BE2C (cell line): ENCODE measurements around the gene ZNF655. TPM values are rescaled to one million over a fixed set of nuclear protein-coding genes. Genes with fewer than 3 reads are reported as not detected.

Experiments used
- DNase-seq: peaks from one replicate; pipeline ENCODE4 v3.0.0-alpha.2; 2020
- H3K27me3 ChIP-seq: fragments of 250-450 bp; sonication (Bioruptor Pico); 2 replicates; pipeline ENCODE4 v1.5.1; 2020; ENCODE audit warnings: mild to moderate bottlenecking
- H3K36me3 ChIP-seq: fragments of 250-450 bp; sonication (Bioruptor Pico); 2 replicates; pipeline ENCODE4 v1.5.1; 2020; ENCODE audit warnings: mild to moderate bottlenecking
- H3K4me1 ChIP-seq: fragments of 250-450 bp; sonication (Bioruptor Pico); 2 replicates; pipeline ENCODE4 v1.5.1; 2020
- H3K4me3 ChIP-seq: 2 replicates; pipeline ENCODE4 v1.5.1; 2011; ENCODE audit warnings: low read depth, low read length
- H3K9me3 ChIP-seq: fragments of 250-450 bp; sonication (Bioruptor Pico); 2 replicates; pipeline ENCODE4 v1.5.1; 2020
- polyA plus RNA-seq: library from polyadenylated mRNA; unstranded; fragments of >200 nt; gene quantifications from one replicate; pipeline ENCODE4 v1.2.1, GENCODE V29; 2012; ENCODE audit warnings: low read depth, missing spikeins; ENCODE audit not compliant: insufficient read length, insufficient read depth
- TF ChIP-seq, protein P1 (sequence below): IDR thresholded peaks from 2 replicates; pipeline ENCODE4 v1.5.1; 2012; ENCODE audit warnings: mild to moderate bottlenecking, low read depth, low read length

Gene ZNF655, protein sequence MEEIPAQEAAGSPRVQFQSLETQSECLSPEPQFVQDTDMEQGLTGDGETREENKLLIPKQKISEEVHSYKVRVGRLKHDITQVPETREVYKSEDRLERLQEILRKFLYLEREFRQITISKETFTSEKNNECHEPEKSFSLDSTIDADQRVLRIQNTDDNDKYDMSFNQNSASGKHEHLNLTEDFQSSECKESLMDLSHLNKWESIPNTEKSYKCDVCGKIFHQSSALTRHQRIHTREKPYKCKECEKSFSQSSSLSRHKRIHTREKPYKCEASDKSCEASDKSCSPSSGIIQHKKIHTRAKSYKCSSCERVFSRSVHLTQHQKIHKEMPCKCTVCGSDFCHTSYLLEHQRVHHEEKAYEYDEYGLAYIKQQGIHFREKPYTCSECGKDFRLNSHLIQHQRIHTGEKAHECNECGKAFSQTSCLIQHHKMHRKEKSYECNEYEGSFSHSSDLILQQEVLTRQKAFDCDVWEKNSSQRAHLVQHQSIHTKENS
- 35.2 TPM for polyA plus RNA-seq

DNA sequence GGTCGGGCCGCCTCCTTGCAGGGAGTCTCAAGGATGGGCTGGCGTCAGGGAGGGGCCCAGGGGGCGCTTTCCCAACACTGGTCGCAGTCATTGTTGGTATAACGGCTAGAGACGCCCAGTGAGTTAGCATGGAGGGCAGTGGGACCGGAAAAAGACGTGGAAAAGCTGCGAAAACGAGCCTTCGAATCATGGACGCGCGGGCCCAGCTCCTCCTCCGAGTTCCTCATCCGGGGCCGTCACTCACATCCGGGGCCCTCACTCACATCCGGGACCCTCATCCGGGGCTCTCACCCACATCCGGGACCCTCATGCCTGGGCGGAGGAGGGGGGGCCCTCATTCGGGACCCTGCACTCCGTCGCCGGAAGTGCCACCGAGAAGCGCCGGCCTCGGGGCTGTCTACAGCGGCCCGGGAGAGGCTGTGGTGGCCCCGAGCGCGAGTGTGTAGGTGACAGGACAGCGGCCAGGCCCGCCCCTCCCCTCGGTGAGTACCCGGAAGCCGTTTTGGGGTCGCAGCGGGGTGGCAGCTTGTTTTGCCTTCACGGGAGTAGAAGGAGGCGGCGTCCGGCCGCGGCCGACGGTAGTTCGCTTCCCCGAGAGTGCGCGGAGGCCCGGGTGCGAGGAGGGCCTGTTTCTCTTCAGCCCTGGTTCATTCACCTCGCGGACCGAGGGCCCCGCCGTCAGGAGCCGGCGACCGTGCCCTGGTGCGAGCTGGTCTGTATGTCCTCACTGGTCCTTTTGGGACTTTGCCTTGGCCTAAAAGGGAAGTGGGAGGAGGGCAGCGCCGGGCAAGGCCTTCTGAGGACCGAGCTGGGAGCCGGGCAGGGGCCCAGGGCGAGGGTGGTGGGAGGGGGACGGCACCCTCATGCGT is at the start of gene ZNF655:
ZNF655 (plus strand) TSS at position 337 of the 869 bp plus-strand sequence. CDS start 1,918 bp downstream, outside the sequence.
- H3K36me3 ChIP-seq, result peaks cover 27% of the 10 kb centered on the region
- no peaks in the 10 kb centered on the region for H3K9me3 ChIP-seq
- no peaks in the 10 kb centered on the region for H3K4me1 ChIP-seq
- H3K27me3 ChIP-seq, result no peaks in the 10 kb centered on the region
- TF ChIP-seq, protein P1, sequence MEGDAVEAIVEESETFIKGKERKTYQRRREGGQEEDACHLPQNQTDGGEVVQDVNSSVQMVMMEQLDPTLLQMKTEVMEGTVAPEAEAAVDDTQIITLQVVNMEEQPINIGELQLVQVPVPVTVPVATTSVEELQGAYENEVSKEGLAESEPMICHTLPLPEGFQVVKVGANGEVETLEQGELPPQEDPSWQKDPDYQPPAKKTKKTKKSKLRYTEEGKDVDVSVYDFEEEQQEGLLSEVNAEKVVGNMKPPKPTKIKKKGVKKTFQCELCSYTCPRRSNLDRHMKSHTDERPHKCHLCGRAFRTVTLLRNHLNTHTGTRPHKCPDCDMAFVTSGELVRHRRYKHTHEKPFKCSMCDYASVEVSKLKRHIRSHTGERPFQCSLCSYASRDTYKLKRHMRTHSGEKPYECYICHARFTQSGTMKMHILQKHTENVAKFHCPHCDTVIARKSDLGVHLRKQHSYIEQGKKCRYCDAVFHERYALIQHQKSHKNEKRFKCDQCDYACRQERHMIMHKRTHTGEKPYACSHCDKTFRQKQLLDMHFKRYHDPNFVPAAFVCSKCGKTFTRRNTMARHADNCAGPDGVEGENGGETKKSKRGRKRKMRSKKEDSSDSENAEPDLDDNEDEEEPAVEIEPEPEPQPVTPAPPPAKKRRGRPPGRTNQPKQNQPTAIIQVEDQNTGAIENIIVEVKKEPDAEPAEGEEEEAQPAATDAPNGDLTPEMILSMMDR, result no peak
- H3K4me3 ChIP-seq, result peak within 1 kb of the TSS; percentile 98
- peak; percentile 97 for DNase-seq

DNA sequence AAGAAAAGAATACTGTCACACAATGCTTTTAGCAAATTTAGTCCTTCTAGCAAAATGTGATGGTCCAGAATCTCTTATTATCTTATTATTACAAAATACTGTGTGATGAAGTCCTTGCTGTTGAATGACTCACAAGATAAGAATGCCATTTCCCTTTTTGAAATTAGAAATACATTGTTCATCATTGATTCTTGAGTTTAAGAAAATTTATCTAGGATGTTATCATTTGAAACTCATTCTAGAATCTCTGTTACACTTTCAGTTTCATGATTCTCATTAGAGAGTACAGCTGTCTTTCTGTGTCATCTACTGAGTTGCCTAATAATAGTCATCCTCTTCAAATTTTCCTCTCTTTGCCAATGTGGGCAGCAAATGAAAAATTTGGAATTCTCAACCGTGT is 44.4 kb upstream of the ZNF655 start:
- peaks cover 31% of the 10 kb centered on the region for H3K36me3 ChIP-seq
- no peaks in the 10 kb centered on the region for H3K9me3 ChIP-seq
- no peaks in the 10 kb centered on the region for H3K27me3 ChIP-seq
- TF ChIP-seq, protein P1, result no peak
- DNase-seq, result no peak
- no peak overlapping the region for H3K4me3 ChIP-seq
- H3K4me1 ChIP-seq, result no peaks in the 10 kb centered on the region

DNA sequence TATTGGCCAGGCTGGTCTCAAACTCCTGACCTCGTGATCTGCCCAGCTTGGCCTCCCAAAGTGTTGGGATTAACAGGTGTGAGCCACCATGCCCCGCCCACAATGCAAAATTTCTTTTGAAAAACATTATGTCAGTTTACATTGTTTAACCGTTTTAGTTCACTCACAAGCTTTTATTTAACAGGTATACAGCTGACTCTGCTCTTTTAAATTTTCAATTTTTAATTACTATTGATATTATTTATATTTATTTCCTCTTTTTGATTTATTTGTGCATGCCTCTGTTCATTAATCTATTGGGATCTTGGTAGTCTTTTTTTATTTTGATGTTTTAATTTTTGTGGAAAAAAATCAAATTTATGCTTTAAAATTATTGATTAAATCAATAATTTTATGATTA is 37.0 kb upstream of the ZNF655 start:
- Histone ChIP-seq H3K4me1 (no peaks in the 10 kb centered on the region), H3K36me3 (peaks cover 23% of the 10 kb centered on the region), H3K27me3 (no peaks in the 10 kb centered on the region), H3K9me3 (no peaks in the 10 kb centered on the region), H3K4me3 (no peak overlapping the region)
- TF ChIP-seq, protein P1, result no peak
- no peak for DNase-seq

DNA sequence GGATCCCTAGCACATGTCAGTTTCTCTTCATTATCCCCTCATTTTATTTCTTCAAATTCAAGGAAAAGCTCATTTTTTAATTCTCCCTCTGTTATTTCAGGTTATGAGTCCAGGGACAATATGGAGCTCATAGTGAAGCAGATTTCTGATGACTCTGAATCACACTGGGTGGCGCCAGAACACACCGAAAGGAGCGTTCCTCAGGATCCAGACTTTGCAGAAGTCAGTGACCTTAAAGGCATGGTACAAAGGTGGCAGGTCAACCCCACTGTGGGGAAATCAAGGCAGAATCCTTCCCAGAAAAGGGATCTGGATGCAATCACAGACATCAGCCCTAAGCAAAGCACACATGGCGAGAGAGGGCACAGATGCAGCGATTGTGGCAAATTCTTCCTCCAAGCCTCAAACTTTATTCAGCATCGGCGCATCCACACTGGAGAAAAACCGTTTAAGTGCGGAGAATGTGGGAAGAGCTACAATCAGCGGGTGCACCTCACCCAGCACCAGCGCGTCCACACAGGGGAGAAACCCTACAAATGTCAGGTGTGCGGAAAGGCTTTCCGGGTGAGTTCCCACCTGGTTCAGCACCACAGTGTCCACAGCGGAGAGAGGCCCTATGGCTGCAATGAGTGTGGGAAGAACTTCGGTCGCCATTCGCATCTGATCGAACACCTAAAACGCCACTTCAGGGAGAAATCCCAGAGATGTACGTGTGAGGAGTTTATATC is 32.6 kb upstream of the ZNF655 start:
- TF ChIP-seq, protein P1, result peak; percentile 57
- H3K4me3 ChIP-seq, result no peak overlapping the region
- no peaks in the 10 kb centered on the region for H3K9me3 ChIP-seq
- DNase-seq, result peak; percentile 30
- H3K27me3 ChIP-seq, result no peaks in the 10 kb centered on the region
- H3K36me3 ChIP-seq, result peaks cover 25% of the 10 kb centered on the region
- H3K4me1 ChIP-seq, result no peaks in the 10 kb centered on the region

DNA sequence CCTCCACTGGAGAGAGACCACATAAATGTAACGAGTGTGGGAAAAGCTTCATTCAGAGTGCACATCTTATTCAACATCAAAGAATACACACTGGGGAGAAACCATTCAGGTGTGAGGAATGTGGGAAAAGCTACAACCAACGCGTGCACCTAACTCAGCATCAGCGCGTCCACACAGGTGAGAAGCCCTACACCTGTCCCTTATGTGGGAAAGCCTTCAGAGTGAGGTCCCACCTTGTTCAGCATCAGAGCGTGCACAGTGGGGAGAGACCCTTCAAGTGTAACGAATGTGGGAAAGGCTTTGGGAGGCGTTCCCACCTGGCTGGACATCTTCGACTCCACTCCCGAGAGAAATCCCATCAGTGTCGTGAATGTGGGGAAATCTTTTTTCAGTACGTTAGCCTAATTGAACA is 27.1 kb upstream of the ZNF655 start:
- Histone ChIP-seq H3K36me3 (peaks cover 43% of the 10 kb centered on the region), H3K9me3 (no peaks in the 10 kb centered on the region), H3K27me3 (no peaks in the 10 kb centered on the region), H3K4me3 (no peak overlapping the region), H3K4me1 (no peaks in the 10 kb centered on the region)
- no peak for DNase-seq
- TF ChIP-seq, protein P1, result no peak
